ENCODE data around the gene CHD2. TPM values are rescaled to one million over a fixed set of nuclear protein-coding genes. Genes with fewer than 3 reads are reported as not detected.
A peak's percentile ranks its signal among the peaks of the same experiment; 100 is the strongest.
"Not testable (repeated sequence)": the region's sequence is repeated elsewhere in the genome, so short reads cannot be mapped to it uniquely, and the experiment has no call there.

Gene CHD2
- polyA plus RNA-seq, 1 experiment = 38.2 TPM

- DNase-seq (ENCODE audit: low read depth) = peak; percentile 42
- Histone ChIP-seq H3K36me3 (ENCODE audit: control insufficient read depth, insufficient read depth, low read length) (no peaks in the 10 kb centered on the region), H3K27me3 (ENCODE audit: control insufficient read depth, insufficient read depth, low read length) (no peaks in the 10 kb centered on the region), H3K4me3 (ENCODE audit: low read depth, low read length) (no peak overlapping the region)
- CTCF ChIA-PET = interaction anchor here (1.2 to 2.0 kb wide), 3 partner anchors 9 to 32 kb away, joined by 3 to 7 read pairs (median 4); no protein-coding TSS in a partner anchor
- POLR2A ChIA-PET = interaction anchor here (0.6 to 1.9 kb wide), 3 partner anchors 12 to 14 kb away, joined by 3 to 9 read pairs (median 3); no protein-coding TSS in a partner anchor
- no peak for TF ChIP-seq CTCF (IDR thresholded peaks at IDR 0.05; ENCODE audit: insufficient read depth, low read depth, low read length)
Observed at GRCh38 chr15:92869263-92869940, 30.7 kb upstream of the CHD2 start.

GRCh38 chr15:92870010-92870591 is 30.0 kb upstream of the CHD2 start:
- Histone ChIP-seq H3K36me3 (ENCODE audit: control insufficient read depth, insufficient read depth, low read length) (no peaks in the 10 kb centered on the region), H3K27me3 (ENCODE audit: control insufficient read depth, insufficient read depth, low read length) (no peaks in the 10 kb centered on the region), H3K4me3 (ENCODE audit: low read depth, low read length) (no peak overlapping the region)
- POLR2A ChIA-PET = interaction anchor here (0.7 to 1.9 kb wide), 2 partner anchors 11 to 12 kb away, joined by 3 to 9 read pairs; no protein-coding TSS in a partner anchor
- DNase-seq (ENCODE audit: low read depth) = no peak
- no peak for TF ChIP-seq CTCF (IDR thresholded peaks at IDR 0.05; ENCODE audit: insufficient read depth, low read depth, low read length)
- CTCF ChIA-PET = interaction anchor here (1.4 to 2.0 kb wide), 3 partner anchors 9 to 54 kb away, joined by 4 to 7 read pairs (median 4); no protein-coding TSS in a partner anchor

GRCh38 chr15:92872967-92873366 is 27.2 kb upstream of the CHD2 start:
- CTCF ChIA-PET; POLR2A ChIA-PET; DNase-seq (ENCODE audit: low read depth); H3K27me3 ChIP-seq (ENCODE audit: control insufficient read depth, insufficient read depth, low read length); H3K4me3 ChIP-seq (ENCODE audit: low read depth, low read length); H3K36me3 ChIP-seq (ENCODE audit: control insufficient read depth, insufficient read depth, low read length): not testable (repeated sequence)

GRCh38 chr15:92877000-92877399 is 23.1 kb upstream of the CHD2 start:
- POLR2A ChIA-PET = no interaction called here
- no peak for DNase-seq (ENCODE audit: low read depth)
- no peak for TF ChIP-seq CTCF (IDR thresholded peaks at IDR 0.05; ENCODE audit: insufficient read depth, low read depth, low read length)
- no peak overlapping the region for H3K4me3 ChIP-seq (ENCODE audit: low read depth, low read length)
- no peaks in the 10 kb centered on the region for H3K27me3 ChIP-seq (ENCODE audit: control insufficient read depth, insufficient read depth, low read length)
- no peaks in the 10 kb centered on the region for H3K36me3 ChIP-seq (ENCODE audit: control insufficient read depth, insufficient read depth, low read length)
- CTCF ChIA-PET = no interaction called here

- no peak for TF ChIP-seq CTCF (IDR thresholded peaks at IDR 0.05; ENCODE audit: insufficient read depth, low read depth, low read length)
- CTCF ChIA-PET = no interaction called here
- H3K36me3 ChIP-seq (ENCODE audit: control insufficient read depth, insufficient read depth, low read length) = no peaks in the 10 kb centered on the region
- DNase-seq (ENCODE audit: low read depth) = no peak
- H3K4me3 ChIP-seq (ENCODE audit: low read depth, low read length) = no peak overlapping the region
- POLR2A ChIA-PET = no interaction called here
- no peaks in the 10 kb centered on the region for H3K27me3 ChIP-seq (ENCODE audit: control insufficient read depth, insufficient read depth, low read length)
Observed at GRCh38 chr15:92877416-92877815, 22.7 kb upstream of the CHD2 start.

Measured in BJ (cell line).